GM19035 (cell line): ENCODE measurements around the gene LMOD3.

Source experiments
- ATAC-seq: cut with Tn5 transposase; IDR thresholded peaks from one replicate; pipeline ENCODE4 v1.9.1; 2021; ENCODE audit not compliant: unreplicated experiment

Gene LMOD3

DNA sequence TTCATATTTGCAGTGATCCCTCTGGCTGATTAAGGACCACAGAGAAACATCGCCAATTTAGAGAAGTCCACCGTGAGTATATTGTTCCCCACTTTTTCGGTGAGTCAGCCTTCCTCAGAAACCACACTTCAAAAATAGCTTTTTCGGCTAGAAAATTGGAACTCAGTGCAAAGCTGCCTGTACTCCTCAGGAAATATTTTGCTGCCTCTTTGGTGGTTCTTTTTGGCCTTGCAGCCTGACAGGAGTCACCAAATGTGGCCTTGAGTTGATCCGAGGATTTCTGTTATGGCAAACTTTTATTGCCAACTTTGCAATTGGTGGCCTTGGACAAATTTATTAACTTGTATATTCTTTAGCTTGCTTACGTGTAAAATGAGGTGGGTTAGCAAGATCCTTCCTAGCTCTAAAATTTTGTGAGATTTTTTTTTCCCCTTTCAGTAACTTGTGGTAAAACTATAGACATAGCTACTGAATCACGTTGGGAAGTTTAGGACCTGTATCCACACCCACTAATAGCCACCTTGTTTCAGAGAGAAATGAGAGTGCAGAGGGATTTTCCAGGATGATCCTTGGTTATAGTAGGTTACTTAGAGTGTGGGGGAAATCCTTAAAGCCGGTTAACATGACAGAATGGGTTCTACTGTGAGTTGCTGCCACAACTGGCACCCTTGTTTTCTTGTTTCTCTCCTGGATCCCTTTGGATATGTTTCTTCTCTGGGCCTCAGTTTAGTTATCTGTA is 27.8 kb downstream of the LMOD3 start:
- ATAC-seq: no peak

- ATAC-seq: peak; percentile 72
Observed at GRCh38 chr3:69092030-69092516, 30.3 kb downstream of the LMOD3 start.

DNA sequence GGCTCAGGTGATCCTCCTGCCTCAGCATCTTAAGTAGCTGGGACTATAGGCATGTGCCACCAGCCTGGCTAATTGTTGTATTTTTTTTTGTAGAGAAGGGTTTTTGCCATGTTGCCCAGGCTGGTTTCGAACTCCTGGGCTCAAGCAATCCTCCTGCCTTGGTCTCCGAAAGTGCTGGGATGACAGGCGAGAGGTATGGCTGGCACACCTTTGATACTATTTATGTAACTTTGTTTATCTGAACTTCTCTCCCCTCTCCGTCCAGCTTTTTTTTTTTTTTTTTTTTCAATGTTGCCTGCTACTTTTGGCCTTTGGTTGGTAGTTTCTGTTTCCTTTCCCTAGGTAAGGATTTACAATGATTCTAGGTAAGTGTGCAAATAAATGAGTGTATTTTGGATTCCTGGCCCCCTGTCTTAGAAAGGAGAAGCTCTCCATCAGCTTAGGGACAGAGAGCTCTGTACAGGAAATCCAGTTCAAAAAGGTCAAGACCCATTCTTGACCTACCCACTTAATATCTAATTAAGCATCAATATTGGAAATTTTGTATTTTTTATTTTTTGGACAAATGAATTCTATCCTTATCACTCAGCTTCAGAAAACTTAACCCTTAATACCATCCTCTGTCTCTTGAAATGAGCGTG is 30.9 kb downstream of the LMOD3 start:
- no peak for ATAC-seq

- ATAC-seq: no peak
Observed at GRCh38 chr3:69090021-69090420, 32.4 kb downstream of the LMOD3 start.

DNA sequence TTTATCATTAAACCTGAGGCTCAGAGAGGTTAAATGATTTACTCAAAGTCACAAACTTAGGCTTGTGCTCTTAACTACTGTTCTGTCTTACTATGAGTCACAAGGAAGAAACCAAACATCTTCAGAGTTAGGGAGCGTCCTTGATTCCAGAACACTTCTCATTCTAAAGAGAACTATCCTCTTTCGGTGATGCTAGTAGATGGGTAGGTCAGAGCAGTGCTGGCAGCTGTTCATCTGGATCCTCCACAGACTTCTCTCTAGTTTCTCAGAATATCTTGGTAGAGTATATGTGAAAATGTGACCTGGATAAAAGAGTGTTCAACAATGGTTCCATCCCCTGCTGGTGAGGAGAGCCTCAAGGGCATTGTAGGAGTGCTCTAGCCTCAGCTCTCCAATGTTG is 34.3 kb downstream of the LMOD3 start:
- ATAC-seq: no peak

DNA sequence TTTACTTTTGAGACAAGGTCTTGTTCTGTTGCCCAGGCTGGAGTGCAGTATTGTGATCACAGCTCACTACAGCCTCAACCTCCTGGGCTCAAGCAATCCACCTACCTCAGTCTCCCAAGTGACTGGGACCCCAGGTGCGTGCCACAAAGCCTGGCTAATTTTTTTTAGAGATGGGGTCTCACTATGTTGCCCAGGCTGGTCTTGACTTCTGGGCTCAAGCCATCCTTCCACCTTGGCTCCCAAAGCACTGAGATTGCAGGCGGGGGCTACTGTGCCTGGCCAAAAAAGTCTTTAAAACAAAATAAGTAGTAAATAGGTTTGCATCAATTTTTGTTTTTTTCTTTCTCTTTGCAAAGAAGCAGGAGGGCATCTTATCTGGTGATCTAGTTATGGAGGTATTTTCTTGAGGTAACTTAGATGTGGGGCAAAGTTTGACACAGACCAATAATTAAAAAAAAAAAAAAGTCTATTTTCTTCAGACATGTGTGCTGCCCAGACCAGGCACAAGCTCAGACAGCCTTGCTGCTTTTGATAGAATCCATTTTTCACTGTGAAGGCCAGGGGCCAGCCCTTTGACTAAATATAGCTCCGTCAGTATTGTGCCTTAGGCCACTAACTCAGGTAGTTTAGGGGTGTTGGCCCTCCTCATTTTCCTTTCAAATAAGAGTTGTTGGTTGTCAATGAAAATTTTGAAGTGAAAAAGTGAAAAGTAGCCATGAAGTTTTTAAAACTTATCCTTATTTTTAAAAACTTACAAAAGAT is 35.2 kb downstream of the LMOD3 start:
- ATAC-seq: no peak

DNA sequence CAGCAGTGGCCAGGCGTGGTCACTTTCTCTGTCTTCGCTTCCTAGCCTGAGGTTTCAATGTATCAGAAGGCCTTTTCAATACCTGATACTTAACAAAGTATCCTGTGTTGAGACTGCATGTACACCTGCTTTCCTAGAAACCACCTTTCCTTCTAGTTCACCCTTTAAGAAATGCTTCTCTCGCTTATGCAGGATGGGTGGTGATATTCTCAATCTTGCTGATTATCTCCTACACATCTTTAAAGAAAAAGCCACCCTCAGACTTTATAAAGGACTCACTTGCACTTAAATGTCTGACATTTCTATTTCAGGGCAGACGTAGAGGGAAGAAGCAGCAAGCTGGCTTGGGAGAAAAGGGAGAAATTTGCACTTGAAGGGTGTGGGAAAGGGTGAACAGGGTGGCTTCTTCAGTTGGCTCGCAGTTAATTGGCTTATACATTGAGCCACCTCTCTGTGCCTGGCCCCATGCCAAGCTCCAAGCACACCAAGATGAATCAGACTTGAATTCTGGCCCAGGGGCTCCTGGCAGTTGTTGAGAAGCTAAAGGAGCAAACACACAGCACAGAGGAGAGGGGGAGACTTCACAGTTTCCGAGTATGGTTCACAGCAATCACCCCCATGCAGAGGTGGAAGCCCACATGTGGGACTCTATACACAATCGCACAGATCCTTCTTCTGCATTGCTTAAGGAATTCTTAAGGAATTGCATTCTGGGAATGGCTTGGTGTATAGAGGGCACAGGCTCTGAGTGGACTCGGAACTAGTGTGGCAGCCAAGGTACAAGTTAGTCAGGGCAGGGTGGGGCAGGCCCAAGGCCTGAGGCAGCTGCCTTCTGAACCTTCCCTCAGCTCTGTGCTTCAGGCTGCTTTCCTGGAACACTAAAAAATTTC is 36.3 kb downstream of the LMOD3 start:
- no peak for ATAC-seq

DNA sequence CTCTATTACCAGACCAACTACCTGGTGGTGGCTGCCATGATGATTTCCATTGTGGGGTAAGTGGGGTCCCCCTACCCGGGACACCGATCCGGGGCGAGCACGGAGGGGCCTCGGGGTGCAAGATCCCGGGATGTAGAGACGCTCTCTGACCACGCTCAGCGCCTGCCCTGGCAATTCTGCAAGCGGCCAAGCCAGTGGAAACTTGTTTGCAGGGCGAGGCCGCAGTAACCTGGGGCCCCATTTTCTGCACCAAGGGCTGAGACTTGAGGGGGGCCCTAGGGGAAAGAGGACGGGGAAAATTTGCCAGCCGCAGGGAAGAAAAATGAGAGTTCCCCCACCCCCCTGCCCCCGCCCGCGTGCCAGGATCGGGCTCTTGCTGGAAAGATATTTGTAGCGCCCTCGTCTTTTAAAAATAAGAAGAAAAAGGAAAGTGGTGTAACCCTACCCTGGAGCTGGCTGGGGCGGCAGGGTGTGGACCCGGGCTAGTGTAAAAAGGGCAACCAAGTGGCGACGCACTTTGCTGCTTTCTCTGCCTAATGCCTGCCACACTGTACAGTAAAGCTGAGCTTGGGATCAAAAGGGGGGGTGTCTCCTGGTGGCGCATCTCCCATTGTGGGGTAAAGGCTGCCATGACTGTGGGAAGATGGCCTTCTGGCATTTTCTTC is 37.1 kb downstream of the LMOD3 start:
- ATAC-seq: peak; percentile 1

DNA sequence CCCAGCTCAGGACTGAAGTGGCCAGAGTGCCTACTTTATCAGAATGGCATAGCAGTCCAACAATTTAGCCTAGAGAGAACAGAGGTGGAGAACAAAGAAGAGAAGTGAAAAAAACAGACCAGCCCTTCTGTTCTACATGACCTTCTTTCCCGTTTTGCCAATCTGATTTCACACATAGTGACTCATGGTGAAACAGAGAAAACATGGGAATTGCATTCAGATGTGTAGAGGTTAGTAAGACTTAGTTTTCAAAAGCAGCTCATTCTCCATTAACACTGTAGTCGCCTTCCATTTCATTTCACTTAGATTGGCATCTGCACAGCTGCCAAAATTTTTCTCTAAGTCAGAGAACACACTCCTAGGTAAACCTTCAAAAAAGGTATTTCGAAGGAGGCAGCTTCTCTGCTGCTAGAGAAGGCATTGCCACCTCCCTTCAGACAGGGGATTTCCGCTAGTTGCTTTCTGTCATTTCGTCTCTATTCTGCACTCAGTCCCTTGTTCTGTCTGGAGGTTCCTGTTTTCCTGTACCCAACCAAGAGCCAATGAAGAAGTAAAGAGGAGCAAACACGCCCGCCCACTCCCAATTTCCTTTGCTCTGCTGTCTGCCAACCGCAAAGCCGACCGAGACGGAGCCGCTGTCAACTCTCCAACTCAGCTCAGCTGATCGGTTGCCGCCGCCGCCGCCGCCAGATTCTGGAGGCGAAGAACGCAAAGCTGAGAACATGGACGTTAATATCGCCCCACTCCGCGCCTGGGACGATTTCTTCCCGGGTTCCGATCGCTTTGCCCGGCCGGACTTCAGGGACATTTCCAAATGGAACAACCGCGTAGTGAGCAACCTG is 37.8 kb downstream of the LMOD3 start, which contains the start of gene ARL6IP5:
Gene ARL6IP5 (plus strand): TSS at position 612 of the 842 bp plus-strand sequence. CDS start 111 bp downstream, at position 723.
- peak; percentile 49 for ATAC-seq

DNA sequence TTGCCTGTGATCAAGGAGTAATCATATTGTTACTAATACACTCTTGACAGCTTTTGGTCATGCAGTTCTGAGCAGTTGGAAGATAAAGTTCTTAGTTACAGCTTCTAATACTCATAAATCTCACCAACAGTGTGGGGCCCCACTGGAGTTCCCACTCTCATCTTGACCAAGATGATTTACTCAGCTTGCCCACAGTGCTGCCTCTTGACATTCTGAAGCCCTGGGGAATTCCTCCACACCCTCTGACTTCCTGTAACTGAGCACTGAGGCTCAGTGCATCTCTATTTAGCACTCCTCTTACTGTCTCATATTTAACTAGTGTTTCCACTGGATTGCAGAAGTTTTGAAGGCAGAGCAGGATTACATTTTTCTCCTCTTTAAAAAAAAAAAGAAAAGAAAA is 39.6 kb downstream of the LMOD3 start:
- peak; percentile 58 for ATAC-seq

DNA sequence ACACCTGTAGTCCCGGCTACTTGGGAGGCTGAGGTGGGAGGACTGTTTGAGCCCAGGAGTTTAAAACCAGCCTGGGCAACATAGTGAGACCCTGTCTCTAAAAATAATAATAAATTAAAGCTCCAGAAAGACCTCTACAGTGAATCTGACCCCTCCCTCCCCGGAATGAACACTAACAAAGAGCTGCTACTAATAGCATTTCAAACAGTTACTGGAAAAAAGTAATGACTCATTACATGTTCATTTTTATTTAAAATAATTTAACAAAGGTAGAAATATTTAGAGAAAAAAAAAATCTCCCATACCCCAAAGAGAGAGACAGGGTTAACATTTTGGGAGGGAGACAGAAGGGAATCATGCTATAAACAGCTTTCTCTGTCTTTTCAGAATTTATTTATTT is 40.0 kb downstream of the LMOD3 start:
- ATAC-seq: no peak

GRCh38 chr3:69081583-69082262 is 40.7 kb downstream of the LMOD3 start:
- ATAC-seq: no peak

GRCh38 chr3:69080233-69080920 is 42.0 kb downstream of the LMOD3 start, which contains the start of gene UBA3:
Gene UBA3, minus strand, starts transcription at chr3:69080365. Its CDS starts 12 bp downstream, at chr3:69080353.
- ATAC-seq: peak; percentile 47

DNA sequence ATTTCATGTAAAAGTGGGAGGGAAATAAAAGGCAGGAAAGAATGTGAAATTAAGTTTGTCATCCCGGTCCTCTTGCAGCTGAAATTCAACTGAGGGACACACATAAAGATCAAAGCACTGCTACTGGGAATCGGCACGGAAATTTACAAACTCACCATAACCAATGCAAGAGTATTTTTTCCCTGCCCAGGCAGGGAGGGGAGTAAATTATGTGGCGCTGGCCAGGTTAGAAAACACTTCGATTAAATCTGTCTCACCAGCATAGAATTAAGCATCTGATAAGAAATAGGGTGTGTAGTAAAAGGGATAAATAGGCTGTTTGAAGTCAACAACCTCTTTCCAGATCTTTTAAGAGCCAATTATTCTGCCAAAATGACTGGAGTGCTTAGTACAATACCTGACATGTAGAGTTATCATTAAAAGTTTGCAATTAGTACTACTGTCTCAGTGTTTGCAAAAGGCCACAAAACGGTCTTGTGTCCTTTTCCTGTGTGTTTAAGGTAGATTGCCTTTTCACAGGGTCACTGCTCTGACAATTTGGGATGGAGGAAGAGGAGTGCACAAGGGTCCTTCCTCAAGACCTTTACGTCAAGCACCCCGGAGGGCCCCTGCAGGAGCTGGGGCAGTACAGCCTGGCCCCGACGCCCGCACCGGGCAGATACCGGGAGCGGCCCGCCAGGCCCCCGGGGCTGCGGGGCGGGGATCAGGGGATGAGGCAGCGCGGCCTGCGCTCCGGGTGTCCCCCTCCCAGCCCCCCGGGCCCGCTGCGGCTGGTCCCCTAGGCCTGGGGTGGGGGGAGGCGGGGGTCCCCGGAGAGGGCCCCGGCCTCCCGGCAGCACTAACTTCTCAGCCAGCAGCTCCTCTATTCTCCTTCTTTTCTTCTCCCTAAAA is 42.9 kb downstream of the LMOD3 start:
- peak; percentile 12 for ATAC-seq

- no peak for ATAC-seq
Observed at GRCh38 chr3:69072928-69073327, 49.5 kb downstream of the LMOD3 start.

DNA sequence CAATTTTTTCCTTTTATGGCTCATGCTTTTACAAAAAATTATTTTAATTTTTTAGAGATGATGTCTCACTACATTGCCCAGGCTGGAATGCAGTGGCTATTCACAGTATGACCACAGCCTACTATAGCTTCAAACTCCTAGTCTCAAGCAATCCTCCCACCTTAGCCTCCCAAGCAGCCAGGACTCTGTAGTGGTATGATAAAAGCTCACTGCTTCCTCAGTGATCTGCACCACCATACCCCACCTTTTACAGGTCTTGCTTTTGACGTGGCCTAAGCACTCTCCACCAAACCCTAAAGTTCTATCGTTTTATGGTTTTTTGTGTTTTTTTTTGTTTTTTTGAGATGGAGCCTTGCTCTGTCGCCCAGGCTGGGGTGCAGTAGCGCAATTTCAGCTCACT is 56.3 kb downstream of the LMOD3 start:
- ATAC-seq: no peak
